Left ventricle myocardium superior (tissue), 1 donor: ENCODE results near the gene POLR2L. TPM values are rescaled to one million over a fixed set of nuclear protein-coding genes. Genes with fewer than 3 reads are reported as not detected.

Experiments
- ATAC-seq: fragments of 200-7000 bp; cut with Tn5 transposase; one replicate; pipeline ENCODE4 v1.9.1; 2020; ENCODE audit warnings: mild to moderate bottlenecking, moderate library complexity
- DNase-seq: peaks from one replicate; pipeline ENCODE4 v3.0.0-alpha.2; 2020
- intact Hi-C: fragments of 100-400 bp; cut with micrococcal nuclease; formaldehyde crosslinking; loops from one replicate; pipeline ENCODE4 v1.11.0; 2022
- total RNA-seq: library from RNA; stranded (reverse); fragmentation: NEBNext Ultra II Directional; extraction: Animal tissue kit (Norgen Biotek cat#: 25700); gene quantifications from one replicate; pipeline ENCODE4 v1.2.1, GENCODE V29; 2021
- donor health status: DM: no; HTN: yes; CAD: no; lungs with severe emphysema.

Gene POLR2L
- total RNA-seq, 1 donor from 2014 or later, result 266 TPM

GRCh38 chr11:802693-803466, 39.4 kb downstream of the POLR2L start:
- intact Hi-C loops, result no loop called here
- ATAC-seq (no peak), DNase-seq (no peak)

GRCh38 chr11:802018-802617, 40.2 kb downstream of the POLR2L start:
- intact Hi-C loops, result no loop called here
- no peak for ATAC-seq
- DNase-seq, result no peak

- DNase-seq, result no peak
- no peak for ATAC-seq
- intact Hi-C loops, result no loop called here
Observed at GRCh38 chr11:801097-801780, 41.1 kb downstream of the POLR2L start.

- DNase-seq, result peak; percentile 36
- no peak for ATAC-seq
- intact Hi-C loops, result no loop called here
Observed at GRCh38 chr11:800473-800872, 41.9 kb downstream of the POLR2L start.

GRCh38 chr11:799641-800316, 42.5 kb downstream of the POLR2L start:
- ATAC-seq, result no peak
- intact Hi-C loops, result no loop called here
- peak; percentile 31 for DNase-seq

- ATAC-seq, result peak; percentile 76
- intact Hi-C loops, result no loop called here
- DNase-seq, result peak; percentile 90
Observed at GRCh38 chr11:798093-798713, 44.1 kb downstream of the POLR2L start, which contains the start of gene SLC25A22. SLC25A22 (minus strand) TSS chr11:798281; CDS start chr11:795006, 3,275 bp downstream.

- DNase-seq (peak; percentile 78), ATAC-seq (peak; percentile 57)
- intact Hi-C loops, result no loop called here
Observed at GRCh38 chr11:797296-798092, 44.8 kb downstream of the POLR2L start.

- peak; percentile 34 for DNase-seq
- intact Hi-C loops, result no loop called here
- no peak for ATAC-seq
Observed at GRCh38 chr11:796565-797295, 45.6 kb downstream of the POLR2L start.

- ATAC-seq, result peak; percentile 57
- peak; percentile 81 for DNase-seq
- intact Hi-C loops, result no loop called here
Observed at GRCh38 chr11:795634-796564, 46.4 kb downstream of the POLR2L start.

GRCh38 chr11:794766-795633, 47.3 kb downstream of the POLR2L start:
- no peak for ATAC-seq
- DNase-seq, result peak; percentile 34
- intact Hi-C loops, result no loop called here

- DNase-seq (no peak), ATAC-seq (no peak)
- intact Hi-C loops, result no loop called here
Observed at GRCh38 chr11:794013-794765, 48.1 kb downstream of the POLR2L start.

- intact Hi-C loops, result no loop called here
- no peak for ATAC-seq
- no peak for DNase-seq
Observed at GRCh38 chr11:793556-793955, 48.8 kb downstream of the POLR2L start.

- no peak for ATAC-seq
- no peak for DNase-seq
- intact Hi-C loops, result no loop called here
Observed at GRCh38 chr11:792873-793272, 49.5 kb downstream of the POLR2L start.

GRCh38 chr11:792535-792821, 49.9 kb downstream of the POLR2L start:
- ATAC-seq, result no peak
- intact Hi-C loops, result no loop called here
- DNase-seq, result no peak
